Liver (tissue), 9 donors: ENCODE measurements around the gene KL. TPM values are rescaled to one million over a fixed set of nuclear protein-coding genes. Genes with fewer than 3 reads are reported as not detected.

Experiments used
- DNase-seq: peaks from one replicate; pipeline ENCODE4 v3.0.0-alpha.2; 2017; ENCODE audit warnings: low spot score
- H3K27ac ChIP-seq, 2 donors: one replicate each; pipeline ENCODE4 v1.7.0; 2013; ENCODE audit warnings: inconsistent platforms in 2 of 2, low read length in 2 of 2, control low read depth in 1 of 2, low read depth in 1 of 2, mild to moderate bottlenecking in 1 of 2
- H3K27me3 ChIP-seq, 4 donors: one replicate each; pipeline versions ENCODE4 v1.6.1 to v1.7.0; 2013; ENCODE audit warnings: low read length in 3 of 4, inconsistent platforms in 1 of 4, mild to moderate bottlenecking in 1 of 4, moderate library complexity in 1 of 4; ENCODE audit not compliant: control insufficient read depth in 4 of 4, insufficient read depth in 4 of 4
- H3K36me3 ChIP-seq, 4 donors: one replicate each; pipeline versions ENCODE4 v1.6.1 to v1.7.0; 2013; ENCODE audit warnings: low read length in 3 of 4, mild to moderate bottlenecking in 3 of 4, low read depth in 1 of 4, moderate library complexity in 1 of 4; ENCODE audit not compliant: control insufficient read depth in 4 of 4, insufficient read depth in 3 of 4
- H3K4me1 ChIP-seq, 4 donors: one replicate each; pipeline versions ENCODE4 v1.6.1 to v1.7.0; 2013; ENCODE audit warnings: low read length in 3 of 4, mild to moderate bottlenecking in 3 of 4, moderate library complexity in 1 of 4; ENCODE audit not compliant: control insufficient read depth in 4 of 4, insufficient read depth in 4 of 4
- H3K4me3 ChIP-seq, 3 donors: one replicate each; pipeline versions ENCODE4 v1.6.1 to v1.7.0; 2013; ENCODE audit warnings: low read length in 3 of 3, control low read depth in 1 of 3, low read depth in 1 of 3, mild to moderate bottlenecking in 1 of 3
- H3K9ac ChIP-seq, 2 donors: one replicate each; pipeline ENCODE4 v1.7.0; 2013; ENCODE audit warnings: low read length in 2 of 2, mild to moderate bottlenecking in 2 of 2, moderate library complexity in 2 of 2, control low read depth in 1 of 2, low read depth in 1 of 2
- H3K9me3 ChIP-seq, 4 donors: one replicate each; pipeline versions ENCODE4 v1.6.1 to v1.7.0; 2013; ENCODE audit warnings: low read length in 3 of 4; ENCODE audit not compliant: control insufficient read depth in 4 of 4
- CTCF ChIP-seq: fragments of 150-350 bp; IDR thresholded peaks from 2 replicates; pipeline ENCODE4 v1.5.1; 2017; ENCODE audit warnings: improper control_type of control experiment, low read depth, low read length; ENCODE audit not compliant: missing input control
- FOXA1 ChIP-seq: IDR thresholded peaks from 2 replicates; pipeline ENCODE4 v1.6.1; 2016; ENCODE audit warnings: antibody characterized with exemption
- FOXA2 ChIP-seq: IDR thresholded peaks from 2 replicates; pipeline ENCODE4 v1.6.1; 2016; ENCODE audit warnings: antibody characterized with exemption
- GABPA ChIP-seq, 2 donors: IDR thresholded peaks in 1 of 2; conservative IDR thresholded peaks in 1 of 2; 2 replicates each; pipeline ENCODE4 v1.6.1; 2016; ENCODE audit warnings: antibody characterized with exemption in 2 of 2, mild to moderate bottlenecking in 1 of 2, moderate library complexity in 1 of 2
- HNF4G ChIP-seq: IDR thresholded peaks from 2 replicates; pipeline ENCODE4 v1.6.1; 2016; ENCODE audit warnings: antibody characterized with exemption
- JUND ChIP-seq, 2 donors: IDR thresholded peaks; 2 replicates each; pipeline ENCODE4 v1.6.1; 2016; ENCODE audit warnings: antibody characterized with exemption in 2 of 2
- MAX ChIP-seq: IDR thresholded peaks from 2 replicates; pipeline ENCODE4 v1.6.1; 2016; ENCODE audit warnings: antibody characterized with exemption
- RAD21 ChIP-seq, 2 donors: IDR thresholded peaks; 2 replicates each; pipeline ENCODE4 v1.6.1; 2016; ENCODE audit warnings: antibody characterized with exemption in 2 of 2, mild to moderate bottlenecking in 2 of 2
- REST ChIP-seq: IDR thresholded peaks from 2 replicates; pipeline ENCODE4 v1.6.1; 2016; ENCODE audit warnings: antibody characterized with exemption, mild to moderate bottlenecking
- RXRA ChIP-seq, 2 donors: IDR thresholded peaks; 2 replicates each; pipeline ENCODE4 v1.6.1; 2017 to 2018; ENCODE audit warnings: antibody characterized with exemption in 2 of 2, mild to moderate bottlenecking in 1 of 2
- SP1 ChIP-seq: IDR thresholded peaks from 2 replicates; pipeline ENCODE4 v1.6.1; 2018; ENCODE audit warnings: antibody characterized with exemption, mild to moderate bottlenecking
- TAF1 ChIP-seq: conservative IDR thresholded peaks from 2 replicates; pipeline ENCODE4 v1.6.1; 2016; ENCODE audit warnings: antibody characterized with exemption, mild to moderate bottlenecking
- YY1 ChIP-seq: IDR thresholded peaks from 2 replicates; pipeline ENCODE4 v1.6.1; 2016; ENCODE audit warnings: antibody characterized with exemption, mild to moderate bottlenecking
- ZBTB33 ChIP-seq: IDR thresholded peaks from 2 replicates; pipeline ENCODE4 v1.6.1; 2016; ENCODE audit warnings: antibody characterized with exemption
- WGBS: extraction: QIAGEN DNeasy Blood & Tissue Kit; methylation state at CpG from one replicate; pipeline ENCODE4 v1.1.7; 2013; 5-methylcytosine and 5-hydroxymethylcytosine counted together
- polyA plus RNA-seq, 2 donors: library from polyadenylated mRNA; stranded (reverse) in 1 of 2; unstranded in 1 of 2; fragments of 200-250 nt in 1 of 2; fragments of >200 nt in 1 of 2; fragmentation: Nextera tagmentation in 1 of 2; extraction: Ambion mirVana in 1 of 2; gene quantifications; one replicate each; pipeline versions ENCODE4 v1.2.1 to v1.2.3, GENCODE V29; 2013 to 2015
- total RNA-seq, 2 donors: library from RNA; depleted of rRNA; stranded (reverse); fragments of >200 nt; gene quantifications; one replicate each; pipeline ENCODE4 v1.2.3, GENCODE V29; 2014
- TF ChIP-seq, protein P1 (sequence below): IDR thresholded peaks from 2 replicates; pipeline ENCODE4 v1.6.1; 2016; ENCODE audit warnings: antibody characterized with exemption
- donor health status: healthy.
- donor health status: healthy.
- donor health status: healthy.
- donor health status: healthy.
- donor health status: healthy.

KL gene
- total and polyA plus RNA-seq, 4 donors: 0.13 to 0.92 (median 0.28) TPM

DNA sequence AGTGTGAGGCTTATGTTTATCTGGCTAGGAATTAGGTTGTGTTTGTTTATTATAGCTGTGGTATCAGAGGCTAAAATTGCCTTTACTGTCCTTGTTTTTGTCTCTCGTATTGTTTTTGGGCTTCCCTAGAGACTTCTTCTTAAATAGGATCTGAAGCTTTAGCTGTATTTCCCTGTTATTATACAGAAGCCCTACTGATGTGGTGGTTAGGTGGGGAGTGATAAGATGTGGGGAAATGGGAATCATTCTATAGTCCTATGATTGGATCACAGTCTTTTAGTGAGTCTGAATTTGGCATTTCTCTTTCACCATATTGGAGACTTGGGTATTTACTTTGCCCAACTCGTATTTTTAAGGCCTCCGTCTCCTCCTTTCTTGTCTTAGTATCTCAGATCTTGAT lies 8.3 kb upstream of the KL start:
- Histone ChIP-seq H3K9ac (no peak overlapping the region), H3K27me3 (no peaks in the 10 kb centered on the region), H3K9me3 (peaks cover 3 to 10% (median 3%) of the 10 kb centered on the region in 4 donors), H3K27ac (no peak overlapping the region), H3K4me1 (peaks cover 0 to 4% (median 0%) of the 10 kb centered on the region in 4 donors), H3K4me3 (no peak overlapping the region), H3K36me3 (no peaks in the 10 kb centered on the region)
- no peak for DNase-seq
- 93% methylated on average over 3 of the region's 3 CpGs for WGBS
- TF ChIP-seq FOXA1 (no peak), YY1 (no peak), SP1 (no peak), CTCF (no peak), TAF1 (no peak), HNF4G (no peak), MAX (no peak), REST (no peak), FOXA2 (no peak), GABPA (IDR thresholded peaks at IDR 0.05 in 1 of 2, conservative IDR thresholded peaks at IDR 0.05 in 1 of 2) (no peak), RXRA (IDR thresholded peaks at IDR 0.05) (no peak), ZBTB33 (no peak), RAD21 (IDR thresholded peaks at IDR 0.05) (no peak), JUND (IDR thresholded peaks at IDR 0.05) (no peak)
- TF ChIP-seq, protein P1, sequence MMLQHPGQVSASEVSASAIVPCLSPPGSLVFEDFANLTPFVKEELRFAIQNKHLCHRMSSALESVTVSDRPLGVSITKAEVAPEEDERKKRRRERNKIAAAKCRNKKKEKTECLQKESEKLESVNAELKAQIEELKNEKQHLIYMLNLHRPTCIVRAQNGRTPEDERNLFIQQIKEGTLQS: no peak
